GM12872 (cell line): ENCODE measurements around the gene MYBPH.

Source experiments
- CTCF ChIP-seq: IDR thresholded peaks from 3 replicates; pipeline ENCODE4 v1.5.1; 2011; ENCODE audit warnings: low read depth, mild to moderate bottlenecking, low read length, moderate library complexity; ENCODE audit not compliant: insufficient read depth

MYBPH gene

GRCh38 chr1:203199481-203199815, 23.8 kb upstream of the MYBPH start:
- TF ChIP-seq CTCF: no peak

GRCh38 chr1:203199002-203199401, 23.4 kb upstream of the MYBPH start:
- TF ChIP-seq CTCF: no peak

GRCh38 chr1:203197625-203198024, 22.0 kb upstream of the MYBPH start:
- no peak for TF ChIP-seq CTCF

- no peak for TF ChIP-seq CTCF
Observed at GRCh38 chr1:203196371-203196770, 20.7 kb upstream of the MYBPH start.

GRCh38 chr1:203190949-203191348, 15.3 kb upstream of the MYBPH start:
- TF ChIP-seq CTCF: no peak

- TF ChIP-seq CTCF: no peak
Observed at GRCh38 chr1:203189951-203190352, 14.3 kb upstream of the MYBPH start.

- no peak for TF ChIP-seq CTCF
Observed at GRCh38 chr1:203188686-203189232, 13.1 kb upstream of the MYBPH start.
